Head of caudate nucleus (tissue), 42 donors: ENCODE results near the gene TMUB2.
A peak's percentile ranks its signal among the peaks of the same experiment; 100 is the strongest.

Source experiments
- DNase-seq, 42 donors: peaks; one replicate each; pipeline versions ENCODE4 v3.0.0 to v3.0.0-alpha.2; 2020 to 2021; ENCODE audit warnings: mixed read lengths in 7 of 42
- intact Hi-C: fragments of 100-400 bp; cut with DNase I; formaldehyde crosslinking; loops from one replicate; pipeline ENCODE4 v1.15.0; 2022

TMUB2 gene

GRCh38 chr17:44199553-44200477, 13.0 kb downstream of the TMUB2 start, which contains the start of gene ATXN7L3:
Gene ATXN7L3, minus strand, starts transcription at chr17:44199884. Its CDS starts 1,814 bp downstream, at chr17:44198070.
- DNase-seq, result peak; percentile 92 to 99 (median 97)
- intact Hi-C loops, result no loop called here

- peak in 9 of 42 donors; percentile 17 to 56 (median 27) for DNase-seq
- intact Hi-C loops, result no loop called here
Observed at GRCh38 chr17:44200478-44201155, 13.8 kb downstream of the TMUB2 start.

- intact Hi-C loops, result no loop called here
- no peak for DNase-seq
Observed at GRCh38 chr17:44202756-44203155, 16.0 kb downstream of the TMUB2 start.

GRCh38 chr17:44203731-44204440, 17.1 kb downstream of the TMUB2 start:
- intact Hi-C loops, result no loop called here

GRCh38 chr17:44204441-44204882, 17.7 kb downstream of the TMUB2 start:
- intact Hi-C loops, result no loop called here
- no peak for DNase-seq

More at GRCh38 chr17:44203731-44204440, 17.1 kb downstream of the TMUB2 start:
- DNase-seq, result peak in 23 of 42 donors; percentile 20 to 76 (median 45)

- DNase-seq, result no peak
- intact Hi-C loops, result no loop called here
Observed at GRCh38 chr17:44205962-44206824, 19.4 kb downstream of the TMUB2 start.

GRCh38 chr17:44206825-44207155, 20.0 kb downstream of the TMUB2 start:
- intact Hi-C loops, result no loop called here
- DNase-seq, result no peak

- intact Hi-C loops, result no loop called here
Observed at GRCh38 chr17:44207319-44207718, 20.5 kb downstream of the TMUB2 start.

GRCh38 chr17:44207743-44208142, 21.0 kb downstream of the TMUB2 start:
- no peak for DNase-seq
- intact Hi-C loops, result no loop called here

More at GRCh38 chr17:44207319-44207718, 20.5 kb downstream of the TMUB2 start:
- no peak for DNase-seq

GRCh38 chr17:44209786-44210341, 23.1 kb downstream of the TMUB2 start:
- DNase-seq, result no peak
- intact Hi-C loops, result loop anchor here (5.0 kb wide), 1 partner anchor 137 kb away; the partner anchor contains the start of gene GRN

- DNase-seq, result peak; percentile 72 to 96 (median 91)
- intact Hi-C loops, result loop anchor here (5.0 kb wide), 1 partner anchor 137 kb away; the partner anchor contains the start of gene GRN
Observed at GRCh38 chr17:44210342-44211192, 23.8 kb downstream of the TMUB2 start.

GRCh38 chr17:44211281-44212265, 24.8 kb downstream of the TMUB2 start:
- intact Hi-C loops, result loop anchor here (5.0 kb wide), 1 partner anchor 136 kb away; the partner anchor contains the start of gene GRN
- DNase-seq, result no peak

GRCh38 chr17:44212507-44213402, 26.0 kb downstream of the TMUB2 start:
- no peak for DNase-seq
- intact Hi-C loops, result loop anchor here (5.0 kb wide), 1 partner anchor 135 kb away; the partner anchor contains the start of gene GRN

GRCh38 chr17:44213403-44214229, 26.8 kb downstream of the TMUB2 start:
- intact Hi-C loops, result loop anchor here (5.0 kb wide), 1 partner anchor 134 kb away; the partner anchor contains the start of gene GRN
- DNase-seq, result no peak
